ENCODE data around the gene P2RX3.

- TF ChIP-seq, protein P1, sequence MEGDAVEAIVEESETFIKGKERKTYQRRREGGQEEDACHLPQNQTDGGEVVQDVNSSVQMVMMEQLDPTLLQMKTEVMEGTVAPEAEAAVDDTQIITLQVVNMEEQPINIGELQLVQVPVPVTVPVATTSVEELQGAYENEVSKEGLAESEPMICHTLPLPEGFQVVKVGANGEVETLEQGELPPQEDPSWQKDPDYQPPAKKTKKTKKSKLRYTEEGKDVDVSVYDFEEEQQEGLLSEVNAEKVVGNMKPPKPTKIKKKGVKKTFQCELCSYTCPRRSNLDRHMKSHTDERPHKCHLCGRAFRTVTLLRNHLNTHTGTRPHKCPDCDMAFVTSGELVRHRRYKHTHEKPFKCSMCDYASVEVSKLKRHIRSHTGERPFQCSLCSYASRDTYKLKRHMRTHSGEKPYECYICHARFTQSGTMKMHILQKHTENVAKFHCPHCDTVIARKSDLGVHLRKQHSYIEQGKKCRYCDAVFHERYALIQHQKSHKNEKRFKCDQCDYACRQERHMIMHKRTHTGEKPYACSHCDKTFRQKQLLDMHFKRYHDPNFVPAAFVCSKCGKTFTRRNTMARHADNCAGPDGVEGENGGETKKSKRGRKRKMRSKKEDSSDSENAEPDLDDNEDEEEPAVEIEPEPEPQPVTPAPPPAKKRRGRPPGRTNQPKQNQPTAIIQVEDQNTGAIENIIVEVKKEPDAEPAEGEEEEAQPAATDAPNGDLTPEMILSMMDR (IDR thresholded peaks at IDR 0.05): no peak
- TF ChIP-seq POLR2A (IDR thresholded peaks at IDR 0.05): no peak
Observed at GRCh38 chr11:57386178-57386940, 48.2 kb downstream of the P2RX3 start.
